Measurements from ENCODE around the gene CDRT4. TPM values are rescaled to one million over a fixed set of nuclear protein-coding genes. Genes with fewer than 3 reads are reported as not detected.

Gene CDRT4
- total RNA-seq: 1.4 TPM
- long read RNA-seq: 0 reads

DNA sequence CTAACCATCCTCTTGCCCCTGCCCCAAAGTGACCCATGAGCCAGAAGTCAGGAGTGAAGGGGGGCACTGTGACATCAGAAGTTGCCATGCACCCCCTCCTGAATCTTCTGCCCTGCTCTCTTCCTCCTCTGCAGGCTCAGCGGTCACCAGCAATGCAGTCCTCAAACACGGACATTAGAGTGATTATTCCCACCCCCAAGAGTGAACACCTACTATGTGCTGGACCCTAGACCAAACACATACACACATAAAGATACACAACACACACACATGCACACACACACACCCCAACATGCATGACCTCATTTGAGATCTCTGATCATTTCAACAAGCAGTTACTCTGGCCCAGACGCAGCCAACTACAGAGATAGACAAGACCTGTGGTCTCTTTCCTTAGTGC lies at the start of gene CDRT4:
Gene CDRT4 (minus strand): TSS at position 30 of the 400 bp plus-strand sequence. CDS start 27,383 bp downstream, outside the sequence.
- intact Hi-C loops (cut with micrococcal nuclease): no loop called here
- H3K4me3 ChIP-seq: no peak within 1 kb of the TSS
- no peaks in the 10 kb centered on the region for H3K36me3 ChIP-seq
- no peak for DNase-seq
- no peaks in the 10 kb centered on the region for H3K9me3 ChIP-seq (replicated peaks)
- H3K27me3 ChIP-seq (ENCODE audit: low read depth): no peaks in the 10 kb centered on the region
- H3K27ac ChIP-seq (replicated peaks): no peak within 1 kb of the TSS
- H3K4me1 ChIP-seq: peaks cover 41% of the 10 kb centered on the region
- no peak for TF ChIP-seq CTCF (IDR thresholded peaks at IDR 0.05; ENCODE audit: borderline replicate concordance)

- DNase-seq: no peak
- Histone ChIP-seq H3K36me3 (peaks cover 14% of the 10 kb centered on the region), H3K4me1 (peaks cover 12% of the 10 kb centered on the region), H3K4me3 (no peak overlapping the region), H3K27ac (replicated peaks) (no peak overlapping the region), H3K27me3 (ENCODE audit: low read depth) (no peaks in the 10 kb centered on the region), H3K9me3 (replicated peaks) (no peaks in the 10 kb centered on the region)
- no peak for TF ChIP-seq CTCF (IDR thresholded peaks at IDR 0.05; ENCODE audit: borderline replicate concordance)
- intact Hi-C loops (cut with micrococcal nuclease): no loop called here
Observed at GRCh38 chr17:15516150-15516549, 48.7 kb upstream of the CDRT4 start.

GRCh38 chr17:15514469-15514868 lies 47.0 kb upstream of the CDRT4 start:
- H3K9me3 ChIP-seq (replicated peaks): no peaks in the 10 kb centered on the region
- no peaks in the 10 kb centered on the region for H3K27me3 ChIP-seq (ENCODE audit: low read depth)
- no peak overlapping the region for H3K27ac ChIP-seq (replicated peaks)
- no peak for TF ChIP-seq CTCF (IDR thresholded peaks at IDR 0.05; ENCODE audit: borderline replicate concordance)
- no peak overlapping the region for H3K4me3 ChIP-seq
- no peak for DNase-seq
- intact Hi-C loops (cut with micrococcal nuclease): no loop called here
- peaks cover 17% of the 10 kb centered on the region for H3K4me1 ChIP-seq
- H3K36me3 ChIP-seq: peaks cover 12% of the 10 kb centered on the region

- Histone ChIP-seq H3K4me3 (no peak overlapping the region), H3K27ac (replicated peaks) (peak overlapping the region; percentile 22), H3K4me1 (peaks cover 22% of the 10 kb centered on the region), H3K27me3 (ENCODE audit: low read depth) (no peaks in the 10 kb centered on the region), H3K9me3 (replicated peaks) (no peaks in the 10 kb centered on the region), H3K36me3 (peaks cover 12% of the 10 kb centered on the region)
- no peak for DNase-seq
- intact Hi-C loops (cut with micrococcal nuclease): no loop called here
- no peak for TF ChIP-seq CTCF (IDR thresholded peaks at IDR 0.05; ENCODE audit: borderline replicate concordance)
Observed at GRCh38 chr17:15513856-15514459, 46.5 kb upstream of the CDRT4 start.

- Histone ChIP-seq H3K36me3 (peaks cover 12% of the 10 kb centered on the region), H3K4me1 (peaks cover 30% of the 10 kb centered on the region), H3K27ac (replicated peaks) (peak overlapping the region; percentile 22), H3K4me3 (no peak overlapping the region), H3K27me3 (ENCODE audit: low read depth) (no peaks in the 10 kb centered on the region), H3K9me3 (replicated peaks) (no peaks in the 10 kb centered on the region)
- no peak for DNase-seq
- intact Hi-C loops (cut with micrococcal nuclease): no loop called here
- no peak for TF ChIP-seq CTCF (IDR thresholded peaks at IDR 0.05; ENCODE audit: borderline replicate concordance)
Observed at GRCh38 chr17:15513058-15513791, 45.8 kb upstream of the CDRT4 start.
